Breast epithelium (tissue), 3 donors: ENCODE data around the gene NABP2.

Experiments used
- POLR2A ChIP-seq: fragments of 450-650 bp; IDR thresholded peaks from one replicate; pipeline ENCODE4 v1.6.1; 2016; ENCODE audit warnings: antibody characterized with exemption, mild to moderate bottlenecking, moderate library complexity
- TF ChIP-seq, protein P1 (sequence below), 3 donors: fragments of 450-650 bp; IDR thresholded peaks; one replicate each; pipeline ENCODE4 v1.5.1; 2016 to 2017; ENCODE audit warnings: antibody characterized with exemption in 3 of 3, mild to moderate bottlenecking in 3 of 3, moderate library complexity in 3 of 3

DNA sequence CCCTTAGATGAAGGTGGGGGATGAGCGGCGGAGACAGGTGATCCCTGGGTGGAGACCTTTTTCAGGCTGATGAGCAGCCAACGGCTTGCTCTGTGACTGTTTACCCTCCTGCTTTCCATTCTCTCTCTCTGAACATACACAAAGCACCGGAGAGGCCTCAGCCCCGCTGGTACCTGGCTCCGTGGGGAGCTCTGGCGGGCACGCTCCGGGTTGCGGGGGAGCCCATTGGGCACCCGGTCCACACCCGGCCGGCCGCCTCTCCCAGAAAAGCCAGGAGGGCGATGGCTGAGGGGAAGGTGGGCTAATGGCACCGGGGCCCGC, 35.4 kb upstream of the NABP2 start:
- no peak for TF ChIP-seq POLR2A
- TF ChIP-seq, protein P1, sequence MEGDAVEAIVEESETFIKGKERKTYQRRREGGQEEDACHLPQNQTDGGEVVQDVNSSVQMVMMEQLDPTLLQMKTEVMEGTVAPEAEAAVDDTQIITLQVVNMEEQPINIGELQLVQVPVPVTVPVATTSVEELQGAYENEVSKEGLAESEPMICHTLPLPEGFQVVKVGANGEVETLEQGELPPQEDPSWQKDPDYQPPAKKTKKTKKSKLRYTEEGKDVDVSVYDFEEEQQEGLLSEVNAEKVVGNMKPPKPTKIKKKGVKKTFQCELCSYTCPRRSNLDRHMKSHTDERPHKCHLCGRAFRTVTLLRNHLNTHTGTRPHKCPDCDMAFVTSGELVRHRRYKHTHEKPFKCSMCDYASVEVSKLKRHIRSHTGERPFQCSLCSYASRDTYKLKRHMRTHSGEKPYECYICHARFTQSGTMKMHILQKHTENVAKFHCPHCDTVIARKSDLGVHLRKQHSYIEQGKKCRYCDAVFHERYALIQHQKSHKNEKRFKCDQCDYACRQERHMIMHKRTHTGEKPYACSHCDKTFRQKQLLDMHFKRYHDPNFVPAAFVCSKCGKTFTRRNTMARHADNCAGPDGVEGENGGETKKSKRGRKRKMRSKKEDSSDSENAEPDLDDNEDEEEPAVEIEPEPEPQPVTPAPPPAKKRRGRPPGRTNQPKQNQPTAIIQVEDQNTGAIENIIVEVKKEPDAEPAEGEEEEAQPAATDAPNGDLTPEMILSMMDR (IDR thresholded peaks at IDR 0.05), result no peak
